H1 (cell line): ENCODE results near the gene DENND2A. TPM values are rescaled to one million over a fixed set of nuclear protein-coding genes. Genes with fewer than 3 reads are reported as not detected.
"Not testable (repeated sequence)": the region's sequence is repeated elsewhere in the genome, so short reads cannot be mapped to it uniquely, and the experiment has no call there.

ENCODE experiments used
- CTCF ChIA-PET: fragments of 300-600 bp; sonication (Branson Sonifier 250); formaldehyde crosslinking; loops from one replicate; lab custom pipeline; 2021; ENCODE audit not compliant: partially characterized antibody; lab: Charles Lee
- POLR2A ChIA-PET: fragments of 300-600 bp; sonication (Branson Sonifier 250); formaldehyde crosslinking; loops from one replicate; lab custom pipeline; 2021; ENCODE audit warnings: inconsistent platforms; ENCODE audit not compliant: partially characterized antibody; lab: Charles Lee
- DNase-seq, 2 experiments: peaks; one replicate each; pipeline versions ENCODE4 v3.0.0 to v3.0.0-alpha.2; 2010 to 2022; ENCODE audit warnings: low spot score in 2 of 2, low read depth in 1 of 2, mixed read lengths in 1 of 2
- FAIRE-seq: peaks from 2 replicates; lab custom pipeline; 2011; peaks lifted over from hg19 to GRCh38; lab: Jason Lieb, UNC
- H2AFZ ChIP-seq: 2 replicates; pipeline ENCODE4 v1.8.1; 2012; ENCODE audit warnings: low read length, inconsistent platforms
- H2AK5ac ChIP-seq: 2 replicates; pipeline ENCODE4 v1.6.1; 2013; ENCODE audit warnings: low read depth, low read length
- H2BK120ac ChIP-seq: replicated peaks from 2 replicates; pipeline ENCODE3; 2013; ENCODE audit warnings: low read depth, low read length, inconsistent platforms
- H2BK12ac ChIP-seq: 2 replicates; pipeline ENCODE4 v1.6.1; 2013; ENCODE audit warnings: low read depth, low read length
- H2BK15ac ChIP-seq: 2 replicates; pipeline ENCODE4 v1.6.1; 2013; ENCODE audit warnings: low read length
- H2BK20ac ChIP-seq: 2 replicates; pipeline ENCODE4 v1.6.1; 2013; ENCODE audit warnings: low read length
- H2BK5ac ChIP-seq: 2 replicates; pipeline ENCODE4 v1.6.1; 2013; ENCODE audit warnings: low read depth, low read length
- H3K14ac ChIP-seq: 2 replicates; pipeline ENCODE4 v1.6.1; 2013; ENCODE audit warnings: inconsistent platforms; ENCODE audit not compliant: insufficient read length
- H3K18ac ChIP-seq: 2 replicates; pipeline ENCODE4 v1.6.1; 2013; ENCODE audit warnings: low read length; ENCODE audit errors: extremely low read depth
- H3K23ac ChIP-seq: 2 replicates; pipeline ENCODE4 v1.6.1; 2013; ENCODE audit warnings: inconsistent platforms; ENCODE audit not compliant: insufficient read length
- H3K23me2 ChIP-seq: 2 replicates; pipeline ENCODE4 v1.6.1; 2013; ENCODE audit warnings: low read depth, low read length
- H3K27ac ChIP-seq: 2 replicates; pipeline ENCODE4 v1.6.1; 2011; ENCODE audit warnings: low read depth, low read length, inconsistent platforms
- H3K27me3 ChIP-seq, 4 experiments: replicated peaks in 1 of 4; 1 replicate in 1 of 4; 2 replicates in 3 of 4; pipeline versions ENCODE4 v1.6.1 to v1.8.1; 2011 to 2013; ENCODE audit warnings: low read length in 3 of 4, mild to moderate bottlenecking in 3 of 4, inconsistent platforms in 2 of 4, mixed read lengths in 2 of 4, moderate library complexity in 1 of 4; ENCODE audit not compliant: control insufficient read depth in 3 of 4, insufficient read depth in 3 of 4; ENCODE audit errors: extremely low read depth in 1 of 4
- H3K36me3 ChIP-seq, 4 experiments: 2 replicates each; pipeline versions ENCODE4 v1.6.1 to v1.8.1; 2011 to 2013; ENCODE audit warnings: mild to moderate bottlenecking in 4 of 4, low read length in 3 of 4, moderate library complexity in 2 of 4, control low read depth in 1 of 4, inconsistent platforms in 1 of 4; ENCODE audit not compliant: insufficient read depth in 4 of 4, control insufficient read depth in 2 of 4
- H3K4ac ChIP-seq: replicated peaks from 2 replicates; pipeline ENCODE3; 2013; ENCODE audit warnings: low read length, low read depth, mixed read lengths, inconsistent platforms; ENCODE audit not compliant: insufficient read length
- H3K4me1 ChIP-seq, 4 experiments: replicated peaks in 1 of 4; 1 replicate in 1 of 4; 2 replicates in 3 of 4; pipeline versions ENCODE4 v1.6.1 to v1.8.1; 2011 to 2013; ENCODE audit warnings: low read length in 3 of 4, inconsistent platforms in 2 of 4, mixed read lengths in 1 of 4; ENCODE audit not compliant: insufficient read depth in 4 of 4, control insufficient read depth in 3 of 4
- H3K4me2 ChIP-seq, 2 experiments: 2 replicates each; pipeline versions ENCODE4 v1.6.1 to v1.8.1; 2011 to 2013; ENCODE audit warnings: low read depth in 2 of 2, low read length in 2 of 2, control low read depth in 1 of 2, inconsistent platforms in 1 of 2, mild to moderate bottlenecking in 1 of 2; ENCODE audit not compliant: insufficient read depth in 1 of 2
- H3K4me3 ChIP-seq, 4 experiments: fragments of 200-600, 300-600 bp in 1 of 4; sonication (generic), shearing (Covaris generic), sonication (Bioruptor Twin) in 1 of 4; 2 replicates each; pipeline versions ENCODE4 v1.5.1 to v1.8.1; 2011 to 2016; ENCODE audit warnings: low read length in 4 of 4, low read depth in 3 of 4, control low read depth in 2 of 4, inconsistent platforms in 2 of 4, mild to moderate bottlenecking in 2 of 4, mixed read lengths in 1 of 4, moderate library complexity in 1 of 4; ENCODE audit not compliant: insufficient read depth in 2 of 4; ENCODE audit errors: extremely low read depth in 1 of 4
- H3K56ac ChIP-seq: replicated peaks from 2 replicates; pipeline ENCODE3; 2013; ENCODE audit warnings: low read depth, mild to moderate bottlenecking, mixed read lengths, low read length, inconsistent platforms; ENCODE audit not compliant: insufficient read length
- H3K79me1 ChIP-seq: 2 replicates; pipeline ENCODE4 v1.6.1; 2013; ENCODE audit warnings: low read depth, low read length, control low read depth
- H3K79me2 ChIP-seq, 2 experiments: 2 replicates each; pipeline versions ENCODE4 v1.6.1 to v1.8.1; 2012 to 2013; ENCODE audit warnings: low read length in 2 of 2, mild to moderate bottlenecking in 2 of 2, inconsistent platforms in 1 of 2; ENCODE audit not compliant: insufficient read depth in 2 of 2, control insufficient read depth in 1 of 2
- H3K9ac ChIP-seq, 4 experiments: replicated peaks in 1 of 4; 1 replicate in 1 of 4; 2 replicates in 3 of 4; pipeline versions ENCODE4 v1.6.1 to v1.8.1; 2011 to 2013; ENCODE audit warnings: low read depth in 3 of 4, low read length in 3 of 4, control low read depth in 2 of 4, mild to moderate bottlenecking in 2 of 4, moderate library complexity in 2 of 4, inconsistent platforms in 1 of 4; ENCODE audit errors: extremely low read depth in 1 of 4
- H3K9me3 ChIP-seq, 2 experiments: 2 replicates each; pipeline versions ENCODE4 v1.6.1 to v1.8.1; 2012 to 2013; ENCODE audit warnings: mild to moderate bottlenecking in 2 of 2, moderate library complexity in 2 of 2, control low read depth in 1 of 2, inconsistent platforms in 1 of 2, low read depth in 1 of 2, low read length in 1 of 2, mixed read lengths in 1 of 2; ENCODE audit not compliant: insufficient read depth in 2 of 2
- H4K20me1 ChIP-seq, 2 experiments: replicated peaks in 1 of 2; 2 replicates each; pipeline versions ENCODE3 to v1.8.1; 2011 to 2013; ENCODE audit warnings: inconsistent platforms in 2 of 2, low read length in 2 of 2, mild to moderate bottlenecking in 1 of 2; ENCODE audit not compliant: insufficient read depth in 2 of 2, control insufficient read depth in 1 of 2
- H4K5ac ChIP-seq: 2 replicates; pipeline ENCODE4 v1.6.1; 2013; ENCODE audit warnings: low read length, low read depth, mixed read lengths, inconsistent platforms; ENCODE audit not compliant: insufficient read length
- H4K8ac ChIP-seq: 2 replicates; pipeline ENCODE4 v1.8.0; 2013; ENCODE audit warnings: mild to moderate bottlenecking, moderate library complexity, low read length, inconsistent platforms; ENCODE audit not compliant: insufficient read depth; ENCODE audit errors: extremely low read depth
- H4K91ac ChIP-seq: replicated peaks from 2 replicates; pipeline ENCODE3; 2013; ENCODE audit warnings: low read length, mixed read lengths, inconsistent platforms; ENCODE audit not compliant: insufficient read length
- WGBS, 2 experiments: shearing (Covaris generic) in 1 of 2; methylation state at CpG; one replicate each; pipeline versions ENCODE4 v1.1.6 to v1.1.7; 2013 to 2015; ENCODE audit warnings: low lambda C conversion rate in 2 of 2, mixed read lengths in 2 of 2, inconsistent platforms in 1 of 2, low coverage in 1 of 2, missing lambda C conversion rate in 1 of 2; ENCODE audit not compliant: insufficient replicate concordance in 2 of 2, insufficient coverage in 1 of 2, insufficient read length in 1 of 2; ENCODE audit errors: extremely low coverage in 1 of 2, missing lambda C conversion rate in 1 of 2; 5-methylcytosine and 5-hydroxymethylcytosine counted together
- polyA plus RNA-seq, 7 experiments: library from polyadenylated mRNA; depleted of rRNA in 3 of 7; stranded (reverse) in 5 of 7; unstranded in 2 of 7; fragments of >200 nt in 5 of 7; fragments of 200-250 nt in 2 of 7; gene quantifications; 1 replicate in 5 of 7; 2 replicates in 1 of 7; 4 replicates in 1 of 7; pipeline versions ENCODE4 v1.2.1 to v1.2.3, GENCODE V29; 2011 to 2013; ENCODE audit warnings: missing spikeins in 2 of 7, mixed read lengths in 2 of 7
- total RNA-seq: library from RNA; stranded (reverse); fragmentation: NEBNext Ultra II Directional; extraction: Animal tissue kit (Norgen Biotek cat#: 25700); gene quantifications from 2 replicates; pipeline ENCODE4 v1.2.1, GENCODE V29; 2021

DENND2A gene
- total and polyA plus RNA-seq, 2 of the 8 experiments (the other 6 are each of a cell fraction or from before 2014, with no cell fraction given), result 5.0 to 13.0 TPM

GRCh38 chr7:140676956-140677355, 36.3 kb upstream of the DENND2A start:
- H3K4me1 ChIP-seq, H3K4me2 ChIP-seq, H3K9me3 ChIP-seq, H4K91ac ChIP-seq, H3K14ac ChIP-seq, DNase-seq, H3K4ac ChIP-seq, H4K20me1 ChIP-seq, H3K27ac ChIP-seq, H2BK12ac ChIP-seq, H3K79me2 ChIP-seq, H3K23ac ChIP-seq, H3K27me3 ChIP-seq, H3K18ac ChIP-seq, H3K23me2 ChIP-seq, H4K5ac ChIP-seq, H3K9ac ChIP-seq, H2AK5ac ChIP-seq, H2BK5ac ChIP-seq, FAIRE-seq, POLR2A ChIA-PET, H2AFZ ChIP-seq, H3K79me1 ChIP-seq, H3K4me3 ChIP-seq, H4K8ac ChIP-seq, H3K56ac ChIP-seq, H3K36me3 ChIP-seq, H2BK20ac ChIP-seq, H2BK120ac ChIP-seq, H2BK15ac ChIP-seq: not testable (repeated sequence)
- WGBS, 2 experiments, result 92% methylated on average over 11 of the region's 11 CpGs; no CpG with 5 or more reads in 1 of the 2 experiments
- CTCF ChIA-PET, result interaction anchor here (0.9 to 4.5 kb wide), 6 partner anchors 8 to 332 kb away, joined by 3 to 38 read pairs (median 6); no protein-coding TSS in a partner anchor
